SK-N-MC (cell line): ENCODE measurements around the gene LIPC.

Experiments
- EZH2 ChIP-seq: fragments of 200-600 bp; sonication (generic); IDR thresholded peaks from one replicate; pipeline ENCODE4 v1.6.1; 2017; ENCODE audit warnings: antibody characterized with exemption
- FOXP2 ChIP-seq: optimal IDR thresholded peaks from 2 replicates; pipeline ENCODE3; 2011; ENCODE audit warnings: mild to moderate bottlenecking, moderate library complexity; ENCODE audit not compliant: insufficient read depth; ENCODE audit errors: extremely low read length, control extremely low read depth
- POLR2AphosphoS5 ChIP-seq: IDR thresholded peaks from 2 replicates; pipeline ENCODE4 v1.6.1; 2012; ENCODE audit warnings: mild to moderate bottlenecking, low read depth, low read length, borderline replicate concordance

GRCh38 chr15:58505581-58505980, 73.8 kb downstream of the LIPC start:
- TF ChIP-seq EZH2 (no peak), POLR2AphosphoS5 (no peak), FOXP2 (no peak)
